Measurements from ENCODE around the gene ST6GAL1. TPM values are rescaled to one million over a fixed set of nuclear protein-coding genes. Genes with fewer than 3 reads are reported as not detected.

Gene ST6GAL1
- total RNA-seq, 1 experiment from 2014 or later = 25.6 TPM

DNA sequence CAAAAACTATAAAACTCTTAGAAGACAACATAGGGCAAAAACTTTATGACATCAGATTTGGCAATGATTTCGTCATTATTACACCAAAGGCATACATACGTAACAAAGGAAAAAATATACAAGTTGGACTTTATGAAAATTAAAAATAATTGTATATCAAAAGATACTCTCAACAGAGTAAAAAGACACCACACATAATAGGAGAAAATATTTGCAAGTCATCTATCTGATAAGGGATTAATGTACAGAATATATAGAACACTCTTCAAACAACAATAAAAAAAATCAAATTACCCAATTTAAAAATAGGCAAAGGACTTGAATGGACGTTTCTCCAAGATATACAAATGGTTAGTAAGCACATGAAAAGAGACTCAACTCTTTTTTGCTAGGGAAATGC lies 131.4 kb downstream of the ST6GAL1 start:
- DNase-seq = no peak
- H3K27ac ChIP-seq = peak overlapping the region; percentile 95
- no peaks in the 10 kb centered on the region for H4K20me1 ChIP-seq (ENCODE audit: insufficient read depth)
- ChIA-PET POLR2A (ENCODE audit: unreplicated experiment) (no interaction called here), CTCF (no interaction called here)
- peaks cover 47% of the 10 kb centered on the region for H3F3A ChIP-seq (ENCODE audit: insufficient read depth, low read depth)
- BruUV-seq (replicated peaks) = no TSS peak
- intact Hi-C loops (cut with micrococcal nuclease; ENCODE audit: unreplicated experiment) = loop anchor here (1.0 to 5.0 kb wide), 4 partner anchors 70 to 234 kb away; partner anchors contain the start of gene ST6GAL1
- no peaks in the 10 kb centered on the region for H3K27me3 ChIP-seq (ENCODE audit: insufficient read depth, low read depth)
- no peaks in the 10 kb centered on the region for H3K36me3 ChIP-seq (ENCODE audit: low read depth)
- H3K4me1 ChIP-seq (replicated peaks; ENCODE audit: insufficient read depth) = peaks cover 55% of the 10 kb centered on the region
- H2AFZ ChIP-seq = no peak overlapping the region
- H3K9me2 ChIP-seq (ENCODE audit: insufficient read depth) = no peaks in the 10 kb centered on the region; the same call in 1 of the 2 replicates
- 0 out of 2 replicates have a peak, but pooled peaks cover 4% of the 10 kb centered on the region for H3K79me2 ChIP-seq (ENCODE audit: low read depth)
- H3K4me2 ChIP-seq = peak overlapping the region; percentile 74
- no peaks in the 10 kb centered on the region; the same call in 1 of the 2 replicates for H3K9me3 ChIP-seq (ENCODE audit: insufficient read depth, low read depth)
- H3K4me3 ChIP-seq = 0 out of 2 replicates have a peak overlapping the region, but pooled peaks have one; percentile 42
- no peak for TF ChIP-seq EZH2 (IDR thresholded peaks at IDR 0.05; ENCODE audit: low read depth)
- TF ChIP-seq, protein P1, sequence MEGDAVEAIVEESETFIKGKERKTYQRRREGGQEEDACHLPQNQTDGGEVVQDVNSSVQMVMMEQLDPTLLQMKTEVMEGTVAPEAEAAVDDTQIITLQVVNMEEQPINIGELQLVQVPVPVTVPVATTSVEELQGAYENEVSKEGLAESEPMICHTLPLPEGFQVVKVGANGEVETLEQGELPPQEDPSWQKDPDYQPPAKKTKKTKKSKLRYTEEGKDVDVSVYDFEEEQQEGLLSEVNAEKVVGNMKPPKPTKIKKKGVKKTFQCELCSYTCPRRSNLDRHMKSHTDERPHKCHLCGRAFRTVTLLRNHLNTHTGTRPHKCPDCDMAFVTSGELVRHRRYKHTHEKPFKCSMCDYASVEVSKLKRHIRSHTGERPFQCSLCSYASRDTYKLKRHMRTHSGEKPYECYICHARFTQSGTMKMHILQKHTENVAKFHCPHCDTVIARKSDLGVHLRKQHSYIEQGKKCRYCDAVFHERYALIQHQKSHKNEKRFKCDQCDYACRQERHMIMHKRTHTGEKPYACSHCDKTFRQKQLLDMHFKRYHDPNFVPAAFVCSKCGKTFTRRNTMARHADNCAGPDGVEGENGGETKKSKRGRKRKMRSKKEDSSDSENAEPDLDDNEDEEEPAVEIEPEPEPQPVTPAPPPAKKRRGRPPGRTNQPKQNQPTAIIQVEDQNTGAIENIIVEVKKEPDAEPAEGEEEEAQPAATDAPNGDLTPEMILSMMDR (conservative IDR thresholded peaks at IDR 0.05) = no peak

DNA sequence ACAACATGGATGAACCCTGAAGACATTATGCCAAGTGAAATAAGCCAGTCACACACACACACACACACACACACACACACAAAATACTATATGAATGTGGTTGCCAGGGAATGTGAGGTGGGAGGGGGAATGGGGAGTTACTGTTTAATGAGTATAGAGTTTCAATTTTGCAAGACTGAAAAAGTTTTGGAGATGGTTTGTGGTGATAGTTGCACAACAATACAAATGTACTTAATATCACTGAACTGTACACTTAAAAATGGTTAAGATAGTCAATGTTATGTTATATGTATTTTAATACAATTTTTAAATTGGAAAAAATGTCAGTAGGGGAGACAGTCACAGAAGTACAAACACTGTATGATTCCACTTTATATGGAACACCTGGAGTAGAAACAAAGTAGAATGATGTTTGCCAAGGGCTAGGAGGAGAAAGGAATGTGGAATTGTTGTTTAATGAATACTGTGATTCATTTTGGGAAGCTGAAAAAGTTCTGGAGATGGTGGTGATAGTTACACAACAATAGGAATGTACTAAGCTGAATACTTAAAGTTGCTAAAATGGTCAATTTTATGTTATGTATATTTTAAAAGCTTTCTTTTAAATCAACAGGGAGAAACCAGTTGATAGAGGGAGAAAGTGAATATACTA lies 132.3 kb downstream of the ST6GAL1 start:
- no peak overlapping the region for H2AFZ ChIP-seq
- H3K27me3 ChIP-seq (ENCODE audit: insufficient read depth, low read depth) = no peaks in the 10 kb centered on the region
- H3K79me2 ChIP-seq (ENCODE audit: low read depth) = 0 out of 2 replicates have a peak, but pooled peaks cover 4% of the 10 kb centered on the region
- peaks cover 55% of the 10 kb centered on the region for H3K4me1 ChIP-seq (replicated peaks; ENCODE audit: insufficient read depth)
- CTCF ChIA-PET = no interaction called here
- H3F3A ChIP-seq (ENCODE audit: insufficient read depth, low read depth) = peaks cover 47% of the 10 kb centered on the region
- H3K4me3 ChIP-seq = peak overlapping the region; percentile 42
- POLR2A ChIA-PET (ENCODE audit: unreplicated experiment) = interaction anchor here (0.6 kb wide), 1 partner anchor 25 kb away, joined by 3 read pairs; no protein-coding TSS in a partner anchor
- TF ChIP-seq EZH2 (IDR thresholded peaks at IDR 0.05; ENCODE audit: low read depth) = no peak
- TF ChIP-seq, protein P1 (conservative IDR thresholded peaks at IDR 0.05) = no peak; the same call in 1 of the 2 replicates
- no peaks in the 10 kb centered on the region for H3K36me3 ChIP-seq (ENCODE audit: low read depth)
- BruUV-seq (replicated peaks) = no TSS peak
- intact Hi-C loops (cut with micrococcal nuclease; ENCODE audit: unreplicated experiment) = loop anchor here (1.0 to 5.0 kb wide), 5 partner anchors 71 to 235 kb away; partner anchors contain the start of genes RPL39L and ST6GAL1
- no peaks in the 10 kb centered on the region; the same call in 1 of the 2 replicates for H3K9me3 ChIP-seq (ENCODE audit: insufficient read depth, low read depth)
- no peaks in the 10 kb centered on the region; the same call in 1 of the 2 replicates for H3K9me2 ChIP-seq (ENCODE audit: insufficient read depth)
- DNase-seq = peak; percentile 50 to 93
- H3K27ac ChIP-seq = peak overlapping the region; percentile 95
- H4K20me1 ChIP-seq (ENCODE audit: insufficient read depth) = no peaks in the 10 kb centered on the region
- peak overlapping the region; percentile 74 for H3K4me2 ChIP-seq

DNA sequence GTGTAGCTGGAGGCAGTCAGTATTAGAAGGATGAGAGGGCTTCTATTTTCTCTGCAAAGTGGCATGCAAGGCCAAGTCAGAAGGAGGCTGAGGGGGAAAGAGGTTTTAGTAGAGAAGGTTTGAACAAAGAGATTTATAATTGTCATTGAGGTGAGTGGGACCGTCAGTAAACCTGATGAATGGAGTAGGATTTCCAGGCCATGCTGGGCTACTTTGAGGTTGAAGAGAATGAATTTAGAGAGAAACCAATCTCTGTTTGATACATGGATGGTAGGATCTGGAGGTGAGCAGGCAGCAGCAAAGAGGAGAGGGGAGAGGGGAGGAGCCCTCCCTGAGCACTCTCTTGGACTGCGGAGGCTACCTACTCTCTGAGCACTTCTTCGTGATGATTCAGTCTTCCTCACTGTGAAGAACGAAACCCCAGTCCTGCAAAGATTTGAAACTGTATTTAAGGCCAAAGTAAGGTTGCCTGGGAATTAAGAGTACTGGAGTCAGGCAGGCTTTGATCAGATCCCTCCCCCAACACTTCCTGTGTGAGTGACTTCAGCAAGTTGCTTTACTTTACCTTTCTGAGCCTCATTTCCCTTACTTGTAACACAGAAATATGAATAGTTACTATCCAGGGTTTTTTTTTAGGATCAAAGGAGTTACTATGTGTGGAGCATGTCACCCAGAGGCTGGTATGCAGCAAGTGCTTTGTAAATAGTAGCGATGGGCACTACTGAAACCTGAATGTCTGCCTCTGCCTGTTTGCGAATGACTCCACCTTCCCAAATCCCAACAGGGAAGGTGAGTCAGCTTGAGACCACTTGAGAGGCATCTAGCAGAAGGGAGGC lies 133.2 kb downstream of the ST6GAL1 start:
- intact Hi-C loops (cut with micrococcal nuclease; ENCODE audit: unreplicated experiment) = loop anchor here (1.0 to 5.0 kb wide), 6 partner anchors 49 to 236 kb away; partner anchors contain the start of genes RPL39L and ST6GAL1
- Histone ChIP-seq H3K27me3 (ENCODE audit: insufficient read depth, low read depth) (no peaks in the 10 kb centered on the region), H3K4me2 (peak overlapping the region; percentile 74), H2AFZ (peak overlapping the region; percentile 15), H3K27ac (peak overlapping the region; percentile 95), H3F3A (ENCODE audit: insufficient read depth, low read depth) (peaks cover 47% of the 10 kb centered on the region), H4K20me1 (ENCODE audit: insufficient read depth) (no peaks in the 10 kb centered on the region), H3K79me2 (ENCODE audit: low read depth) (0 out of 2 replicates have a peak, but pooled peaks cover 4% of the 10 kb centered on the region), H3K36me3 (ENCODE audit: low read depth) (no peaks in the 10 kb centered on the region), H3K9me2 (ENCODE audit: insufficient read depth) (no peaks in the 10 kb centered on the region; the same call in 1 of the 2 replicates), H3K4me1 (replicated peaks; ENCODE audit: insufficient read depth) (peaks cover 55% of the 10 kb centered on the region), H3K9me3 (ENCODE audit: insufficient read depth, low read depth) (no peaks in the 10 kb centered on the region), H3K4me3 (peak overlapping the region; percentile 42)
- TF ChIP-seq, protein P1 (conservative IDR thresholded peaks at IDR 0.05) = peak; percentile 36; the same call in 1 of the 2 replicates
- no peak for TF ChIP-seq EZH2 (IDR thresholded peaks at IDR 0.05; ENCODE audit: low read depth)
- TSS peak; percentile 63 for BruUV-seq (replicated peaks)
- ChIA-PET POLR2A (ENCODE audit: unreplicated experiment) (interaction anchor here (0.6 kb wide), 1 partner anchor 26 kb away, joined by 3 read pairs; no protein-coding TSS in a partner anchor), CTCF (interaction anchor here (0.6 to 0.7 kb wide), 2 partner anchors 72 to 102 kb away, joined by 3 to 4 read pairs; no protein-coding TSS in a partner anchor)
- peak; percentile 72 to 99 for DNase-seq

All from PC-9 (cell line).